Activated CD8-positive, alpha-beta memory T cell treated with anti-CD3 and anti-CD28 coated beads for 1 hour (primary cell): ENCODE results near the gene RASA3.
"Not testable (repeated sequence)": the region's sequence is repeated elsewhere in the genome, so short reads cannot be mapped to it uniquely, and the experiment has no call there.

Experiments used
- DNase-seq, 2 donors: peaks; one replicate each; pipeline ENCODE4 v3.0.0-alpha.2; 2020; ENCODE audit warnings: low read depth in 1 of 2; ENCODE audit errors: extremely low read depth in 1 of 2

The RASA3 gene

GRCh38 chr13:113996081-113996911 lies 136.1 kb downstream of the RASA3 start:
- no peak for DNase-seq

GRCh38 chr13:113995051-113995601 lies 137.3 kb downstream of the RASA3 start:
- no peak for DNase-seq

GRCh38 chr13:113992276-113993005 lies 140.0 kb downstream of the RASA3 start:
- DNase-seq, result no peak

- DNase-seq, result no peak
Observed at GRCh38 chr13:113991676-113992179, 140.7 kb downstream of the RASA3 start.

GRCh38 chr13:113991191-113991669 lies 141.2 kb downstream of the RASA3 start:
- DNase-seq, result no peak

- DNase-seq, result no peak
Observed at GRCh38 chr13:113990321-113990837, 142.0 kb downstream of the RASA3 start.

GRCh38 chr13:113989585-113990300 lies 142.7 kb downstream of the RASA3 start:
- no peak for DNase-seq

- DNase-seq, result not testable (repeated sequence)
Observed at GRCh38 chr13:113988859-113989258, 143.6 kb downstream of the RASA3 start.

GRCh38 chr13:113982296-113982661 lies 150.1 kb downstream of the RASA3 start:
- DNase-seq, result no peak

GRCh38 chr13:113981611-113982295 lies 150.7 kb downstream of the RASA3 start:
- DNase-seq, result no peak

GRCh38 chr13:113981194-113981605 lies 151.2 kb downstream of the RASA3 start:
- no peak for DNase-seq

- DNase-seq, result no peak
Observed at GRCh38 chr13:113980489-113981064, 151.8 kb downstream of the RASA3 start.

- no peak for DNase-seq
Observed at GRCh38 chr13:113979791-113980471, 152.5 kb downstream of the RASA3 start.

GRCh38 chr13:113978741-113979481 lies 153.5 kb downstream of the RASA3 start:
- DNase-seq, result no peak

- DNase-seq, result no peak
Observed at GRCh38 chr13:113977976-113978375, 154.4 kb downstream of the RASA3 start.

GRCh38 chr13:113976711-113977684 lies 155.4 kb downstream of the RASA3 start:
- DNase-seq, result no peak

- DNase-seq, result no peak
Observed at GRCh38 chr13:113975416-113975815, 157.0 kb downstream of the RASA3 start.
